GM23338 (cell line): ENCODE results near the gene ELL2. TPM values are rescaled to one million over a fixed set of nuclear protein-coding genes. Genes with fewer than 3 reads are reported as not detected.

Experiments used
- ATAC-seq: fragments of 200-7000 bp; cut with Tn5 transposase; 3 replicates; pipeline ENCODE4 v1.9.1; 2020
- DNase-seq: peaks from one replicate; pipeline ENCODE4 v3.0.0-alpha.2; 2015; ENCODE audit warnings: low spot score
- H2AFZ ChIP-seq: fragments of 200-600 bp; sonication (generic); 2 replicates; pipeline ENCODE4 v1.8.0; 2016; ENCODE audit warnings: antibody characterized with exemption, mild to moderate bottlenecking, moderate library complexity
- H3F3A ChIP-seq: fragments of 200-600 bp; sonication (generic); replicated peaks from 2 replicates; pipeline ENCODE4 v1.8.0; 2017; ENCODE audit warnings: antibody characterized with exemption, mixed run types, low read depth
- H3K27ac ChIP-seq: fragments of 200-600 bp; sonication (generic); 2 replicates; pipeline ENCODE4 v1.6.1; 2016; ENCODE audit warnings: low read depth
- H3K27me3 ChIP-seq: fragments of 200-600 bp; sonication (generic); 2 replicates; pipeline ENCODE4 v1.8.0; 2016; ENCODE audit warnings: mild to moderate bottlenecking, mixed run types, moderate library complexity; ENCODE audit not compliant: insufficient read depth
- H3K36me3 ChIP-seq: fragments of 200-600 bp; sonication (generic); 2 replicates; pipeline ENCODE4 v1.8.0; 2016; ENCODE audit warnings: mild to moderate bottlenecking; ENCODE audit not compliant: insufficient read depth
- H3K4me1 ChIP-seq: fragments of 200-600 bp; sonication (generic); 2 replicates; pipeline ENCODE4 v1.8.0; 2016; ENCODE audit warnings: mild to moderate bottlenecking, moderate library complexity; ENCODE audit not compliant: insufficient read depth
- H3K4me2 ChIP-seq: fragments of 200-600 bp; sonication (generic); 2 replicates; pipeline ENCODE4 v1.7.1; 2017; ENCODE audit warnings: mixed run types
- H3K4me3 ChIP-seq: fragments of 200-600 bp; sonication (generic); 2 replicates; pipeline ENCODE4 v1.6.1; 2016; ENCODE audit warnings: mixed run types
- H3K79me2 ChIP-seq: fragments of 200-600 bp; sonication (generic); replicated peaks from 2 replicates; pipeline ENCODE4 v1.8.0; 2017; ENCODE audit warnings: mild to moderate bottlenecking; ENCODE audit not compliant: insufficient read depth
- H3K9me2 ChIP-seq: fragments of 200-600 bp; sonication (generic); 2 replicates; pipeline ENCODE4 v1.8.0; 2017; ENCODE audit not compliant: insufficient read depth
- H4K20me1 ChIP-seq: fragments of 200-600 bp; sonication (generic); replicated peaks from 2 replicates; pipeline ENCODE4 v1.8.0; 2017; ENCODE audit warnings: mild to moderate bottlenecking; ENCODE audit not compliant: insufficient read depth
- H3K27ac Mint-ChIP-seq: 2 replicates; pipeline ENCODE4 v1.8.0; 2020; ENCODE audit warnings: inconsistent platforms, mild to moderate bottlenecking, moderate library complexity, mixed read lengths
- H3K27me3 Mint-ChIP-seq: 3 replicates; pipeline ENCODE4 v1.8.0; 2022; ENCODE audit warnings: low read depth, mild to moderate bottlenecking, moderate library complexity, mixed read lengths, inconsistent platforms; ENCODE audit not compliant: insufficient read depth, poor library complexity
- H3K36me3 Mint-ChIP-seq: 3 replicates; pipeline ENCODE4 v1.8.0; 2021; ENCODE audit warnings: low read depth, mild to moderate bottlenecking, inconsistent platforms, moderate library complexity, mixed read lengths
- H3K4me1 Mint-ChIP-seq: 3 replicates; pipeline ENCODE4 v1.8.0; 2020; ENCODE audit warnings: mild to moderate bottlenecking, inconsistent platforms, mixed read lengths
- H3K4me3 Mint-ChIP-seq: 3 replicates; pipeline ENCODE4 v1.8.0; 2021; ENCODE audit warnings: moderate library complexity, mild to moderate bottlenecking, inconsistent platforms, mixed read lengths
- H3K9me3 Mint-ChIP-seq: 3 replicates; pipeline ENCODE4 v1.8.0; 2020; ENCODE audit warnings: moderate library complexity, mild to moderate bottlenecking, inconsistent platforms, mixed read lengths
- CREB1 ChIP-seq: fragments of 250-450 bp; sonication (Bioruptor Pico); IDR thresholded peaks from 2 replicates; pipeline ENCODE4 v1.5.0; 2020; ENCODE audit warnings: low read depth, mild to moderate bottlenecking, moderate library complexity
- ETS1 ChIP-seq: IDR thresholded peaks from 2 replicates; pipeline ENCODE4 v1.6.1; 2016; ENCODE audit warnings: antibody characterized with exemption
- EZH2 ChIP-seq: fragments of 200-600 bp; sonication (generic); IDR thresholded peaks from one replicate; pipeline ENCODE4 v1.8.0; 2017; ENCODE audit warnings: antibody characterized with exemption, mild to moderate bottlenecking, low read depth; ENCODE audit not compliant: unreplicated experiment
- EZH2phosphoT487 ChIP-seq: fragments of 200-600 bp; sonication (generic); IDR thresholded peaks from one replicate; pipeline ENCODE4 v1.8.1; 2018; ENCODE audit warnings: antibody characterized with exemption; ENCODE audit not compliant: unreplicated experiment
- JUNB ChIP-seq: IDR thresholded peaks from one replicate; pipeline ENCODE4 v1.6.1; 2016; ENCODE audit warnings: antibody characterized with exemption; ENCODE audit not compliant: unreplicated experiment
- NANOG ChIP-seq: IDR thresholded peaks from 2 replicates; pipeline ENCODE4 v1.6.1; 2016; ENCODE audit warnings: antibody characterized with exemption, borderline replicate concordance
- POLR2AphosphoS5 ChIP-seq: IDR thresholded peaks from 2 replicates; pipeline ENCODE4 v1.6.1; 2016; ENCODE audit warnings: antibody characterized with exemption, low read depth
- STAT1 ChIP-seq: IDR thresholded peaks from one replicate; pipeline ENCODE4 v1.6.1; 2016; ENCODE audit warnings: antibody characterized with exemption; ENCODE audit not compliant: unreplicated experiment
- ZNF114 ChIP-seq: fragments of 250-450 bp; sonication (Bioruptor Pico); IDR thresholded peaks from 2 replicates; pipeline ENCODE4 v1.5.0; 2020; ENCODE audit warnings: mild to moderate bottlenecking, moderate library complexity
- ZNF331 ChIP-seq: fragments of 250-450 bp; sonication (Bioruptor Pico); IDR thresholded peaks from 2 replicates; pipeline ENCODE4 v1.5.0; 2020; ENCODE audit warnings: low read depth, mild to moderate bottlenecking, moderate library complexity
- polyA plus RNA-seq: library from polyadenylated mRNA; unstranded; fragments of >200 nt; fragmentation: Nextera tagmentation; extraction: Ambion mirVana; gene quantifications from 2 replicates; pipeline ENCODE4 v1.2.1, GENCODE V29; 2016
- total RNA-seq: library from RNA; depleted of rRNA; stranded (reverse); fragments of >200 nt; shearing (Covaris generic); gene quantifications from 2 replicates; pipeline ENCODE4 v1.2.3, GENCODE V29; 2014
- TF ChIP-seq, protein P1 (sequence below): fragments of 250-450 bp; sonication (Bioruptor Pico); IDR thresholded peaks from 2 replicates; pipeline ENCODE4 v1.5.0; 2020; ENCODE audit warnings: mild to moderate bottlenecking, moderate library complexity
- TF ChIP-seq, protein P2 (sequence below): IDR thresholded peaks from one replicate; pipeline ENCODE4 v1.6.1; 2018; ENCODE audit warnings: antibody characterized with exemption; ENCODE audit not compliant: unreplicated experiment

ELL2 gene
- total and polyA plus RNA-seq, 2 experiments from 2014 or later, result 7.4 to 32.6 TPM

- H3K27me3 Mint-ChIP-seq, result no peaks in the 10 kb centered on the region
- H3K27ac Mint-ChIP-seq, result peak overlapping the region; percentile 94
- no peaks in the 10 kb centered on the region for H3K36me3 Mint-ChIP-seq
- H4K20me1 ChIP-seq, result no peaks in the 10 kb centered on the region
- DNase-seq (no peak), ATAC-seq (no peak)
- no peaks in the 10 kb centered on the region for H3K27me3 ChIP-seq
- peaks cover 30% of the 10 kb centered on the region for H3K4me1 ChIP-seq
- H3K9me3 Mint-ChIP-seq, result no peaks in the 10 kb centered on the region
- peaks cover 35% of the 10 kb centered on the region for H3K4me1 Mint-ChIP-seq
- H3F3A ChIP-seq, result no peaks in the 10 kb centered on the region
- peak overlapping the region; percentile 82 for H3K27ac ChIP-seq
- TF ChIP-seq POLR2AphosphoS5 (no peak), JUNB (no peak), STAT1 (no peak), EZH2 (no peak), NANOG (no peak), ETS1 (no peak), ZNF114 (CRISPR knock-in tag) (no peak), EZH2phosphoT487 (no peak), CREB1 (CRISPR knock-in tag) (no peak), ZNF331 (no peak)
- TF ChIP-seq, protein P1, sequence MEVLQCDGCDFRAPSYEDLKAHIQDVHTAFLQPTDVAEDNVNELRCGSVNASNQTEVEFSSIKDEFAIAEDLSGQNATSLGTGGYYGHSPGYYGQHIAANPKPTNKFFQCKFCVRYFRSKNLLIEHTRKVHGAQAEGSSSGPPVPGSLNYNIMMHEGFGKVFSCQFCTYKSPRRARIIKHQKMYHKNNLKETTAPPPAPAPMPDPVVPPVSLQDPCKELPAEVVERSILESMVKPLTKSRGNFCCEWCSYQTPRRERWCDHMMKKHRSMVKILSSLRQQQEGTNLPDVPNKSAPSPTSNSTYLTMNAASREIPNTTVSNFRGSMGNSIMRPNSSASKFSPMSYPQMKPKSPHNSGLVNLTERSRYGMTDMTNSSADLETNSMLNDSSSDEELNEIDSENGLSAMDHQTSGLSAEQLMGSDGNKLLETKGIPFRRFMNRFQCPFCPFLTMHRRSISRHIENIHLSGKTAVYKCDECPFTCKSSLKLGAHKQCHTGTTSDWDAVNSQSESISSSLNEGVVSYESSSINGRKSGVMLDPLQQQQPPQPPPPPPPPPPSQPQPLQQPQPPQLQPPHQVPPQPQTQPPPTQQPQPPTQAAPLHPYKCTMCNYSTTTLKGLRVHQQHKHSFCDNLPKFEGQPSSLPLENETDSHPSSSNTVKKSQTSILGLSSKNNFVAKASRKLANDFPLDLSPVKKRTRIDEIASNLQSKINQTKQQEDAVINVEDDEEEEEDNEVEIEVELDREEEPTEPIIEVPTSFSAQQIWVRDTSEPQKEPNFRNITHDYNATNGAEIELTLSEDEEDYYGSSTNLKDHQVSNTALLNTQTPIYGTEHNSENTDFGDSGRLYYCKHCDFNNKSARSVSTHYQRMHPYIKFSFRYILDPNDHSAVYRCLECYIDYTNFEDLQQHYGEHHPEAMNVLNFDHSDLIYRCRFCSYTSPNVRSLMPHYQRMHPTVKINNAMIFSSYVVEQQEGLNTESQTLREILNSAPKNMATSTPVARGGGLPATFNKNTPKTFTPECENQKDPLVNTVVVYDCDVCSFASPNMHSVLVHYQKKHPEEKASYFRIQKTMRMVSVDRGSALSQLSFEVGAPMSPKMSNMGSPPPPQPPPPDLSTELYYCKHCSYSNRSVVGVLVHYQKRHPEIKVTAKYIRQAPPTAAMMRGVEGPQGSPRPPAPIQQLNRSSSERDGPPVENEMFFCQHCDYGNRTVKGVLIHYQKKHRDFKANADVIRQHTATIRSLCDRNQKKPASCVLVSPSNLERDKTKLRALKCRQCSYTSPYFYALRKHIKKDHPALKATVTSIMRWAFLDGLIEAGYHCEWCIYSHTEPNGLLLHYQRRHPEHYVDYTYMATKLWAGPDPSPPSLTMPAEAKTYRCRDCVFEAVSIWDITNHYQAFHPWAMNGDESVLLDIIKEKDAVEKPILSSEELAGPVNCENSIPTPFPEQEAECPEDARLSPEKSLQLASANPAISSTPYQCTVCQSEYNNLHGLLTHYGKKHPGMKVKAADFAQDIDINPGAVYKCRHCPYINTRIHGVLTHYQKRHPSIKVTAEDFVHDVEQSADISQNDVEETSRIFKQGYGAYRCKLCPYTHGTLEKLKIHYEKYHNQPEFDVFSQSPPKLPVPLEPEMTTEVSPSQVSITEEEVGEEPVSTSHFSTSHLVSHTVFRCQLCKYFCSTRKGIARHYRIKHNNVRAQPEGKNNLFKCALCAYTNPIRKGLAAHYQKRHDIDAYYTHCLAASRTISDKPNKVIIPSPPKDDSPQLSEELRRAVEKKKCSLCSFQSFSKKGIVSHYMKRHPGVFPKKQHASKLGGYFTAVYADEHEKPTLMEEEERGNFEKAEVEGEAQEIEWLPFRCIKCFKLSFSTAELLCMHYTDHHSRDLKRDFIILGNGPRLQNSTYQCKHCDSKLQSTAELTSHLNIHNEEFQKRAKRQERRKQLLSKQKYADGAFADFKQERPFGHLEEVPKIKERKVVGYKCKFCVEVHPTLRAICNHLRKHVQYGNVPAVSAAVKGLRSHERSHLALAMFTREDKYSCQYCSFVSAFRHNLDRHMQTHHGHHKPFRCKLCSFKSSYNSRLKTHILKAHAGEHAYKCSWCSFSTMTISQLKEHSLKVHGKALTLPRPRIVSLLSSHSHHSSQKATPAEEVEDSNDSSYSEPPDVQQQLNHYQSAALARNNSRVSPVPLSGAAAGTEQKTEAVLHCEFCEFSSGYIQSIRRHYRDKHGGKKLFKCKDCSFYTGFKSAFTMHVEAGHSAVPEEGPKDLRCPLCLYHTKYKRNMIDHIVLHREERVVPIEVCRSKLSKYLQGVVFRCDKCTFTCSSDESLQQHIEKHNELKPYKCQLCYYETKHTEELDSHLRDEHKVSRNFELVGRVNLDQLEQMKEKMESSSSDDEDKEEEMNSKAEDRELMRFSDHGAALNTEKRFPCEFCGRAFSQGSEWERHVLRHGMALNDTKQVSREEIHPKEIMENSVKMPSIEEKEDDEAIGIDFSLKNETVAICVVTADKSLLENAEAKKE (CRISPR knock-in tag), result no peak
- TF ChIP-seq, protein P2, sequence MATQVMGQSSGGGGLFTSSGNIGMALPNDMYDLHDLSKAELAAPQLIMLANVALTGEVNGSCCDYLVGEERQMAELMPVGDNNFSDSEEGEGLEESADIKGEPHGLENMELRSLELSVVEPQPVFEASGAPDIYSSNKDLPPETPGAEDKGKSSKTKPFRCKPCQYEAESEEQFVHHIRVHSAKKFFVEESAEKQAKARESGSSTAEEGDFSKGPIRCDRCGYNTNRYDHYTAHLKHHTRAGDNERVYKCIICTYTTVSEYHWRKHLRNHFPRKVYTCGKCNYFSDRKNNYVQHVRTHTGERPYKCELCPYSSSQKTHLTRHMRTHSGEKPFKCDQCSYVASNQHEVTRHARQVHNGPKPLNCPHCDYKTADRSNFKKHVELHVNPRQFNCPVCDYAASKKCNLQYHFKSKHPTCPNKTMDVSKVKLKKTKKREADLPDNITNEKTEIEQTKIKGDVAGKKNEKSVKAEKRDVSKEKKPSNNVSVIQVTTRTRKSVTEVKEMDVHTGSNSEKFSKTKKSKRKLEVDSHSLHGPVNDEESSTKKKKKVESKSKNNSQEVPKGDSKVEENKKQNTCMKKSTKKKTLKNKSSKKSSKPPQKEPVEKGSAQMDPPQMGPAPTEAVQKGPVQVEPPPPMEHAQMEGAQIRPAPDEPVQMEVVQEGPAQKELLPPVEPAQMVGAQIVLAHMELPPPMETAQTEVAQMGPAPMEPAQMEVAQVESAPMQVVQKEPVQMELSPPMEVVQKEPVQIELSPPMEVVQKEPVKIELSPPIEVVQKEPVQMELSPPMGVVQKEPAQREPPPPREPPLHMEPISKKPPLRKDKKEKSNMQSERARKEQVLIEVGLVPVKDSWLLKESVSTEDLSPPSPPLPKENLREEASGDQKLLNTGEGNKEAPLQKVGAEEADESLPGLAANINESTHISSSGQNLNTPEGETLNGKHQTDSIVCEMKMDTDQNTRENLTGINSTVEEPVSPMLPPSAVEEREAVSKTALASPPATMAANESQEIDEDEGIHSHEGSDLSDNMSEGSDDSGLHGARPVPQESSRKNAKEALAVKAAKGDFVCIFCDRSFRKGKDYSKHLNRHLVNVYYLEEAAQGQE, result no peak
- H3K9me2 ChIP-seq, result 0 out of 2 replicates have a peak, but pooled peaks cover 5% of the 10 kb centered on the region
- no peak overlapping the region for H2AFZ ChIP-seq
- H3K4me2 ChIP-seq, result peak overlapping the region; percentile 59
- H3K36me3 ChIP-seq, result no peaks in the 10 kb centered on the region
- H3K4me3 Mint-ChIP-seq, result no peak overlapping the region
- H3K4me3 ChIP-seq, result no peak overlapping the region
- H3K79me2 ChIP-seq, result peaks cover 10% of the 10 kb centered on the region
These were observed 19.9 kb downstream of the ELL2 start for GRCh38 chr5:95941756-95942155.
